GDM1 (cell line): ENCODE data around the gene ITIH5.

Experiments
- DNase-seq: peaks from one replicate; lab custom pipeline; 2025; lab: John Stamatoyannopoulos, UW

Gene ITIH5

DNA sequence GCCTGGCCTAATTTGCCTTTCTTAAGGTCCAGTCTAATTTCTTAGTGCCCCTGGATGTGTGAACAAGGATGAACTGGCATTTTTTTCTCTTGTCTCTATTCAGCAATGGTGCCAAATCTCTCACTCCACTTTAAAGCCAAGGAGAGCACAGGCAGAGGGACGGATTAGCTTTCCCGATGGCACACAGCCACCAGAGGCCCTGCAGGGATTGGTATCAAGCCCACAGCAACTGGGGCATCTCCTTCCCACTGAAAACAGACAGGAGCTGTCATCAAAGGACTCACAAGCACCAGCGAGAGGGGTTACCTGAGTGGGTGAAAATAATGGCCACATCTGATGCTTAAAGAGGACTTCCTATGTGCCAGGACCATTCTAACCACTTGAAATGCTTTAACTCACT is 83.1 kb downstream of the ITIH5 start:
- DNase-seq: no peak

DNA sequence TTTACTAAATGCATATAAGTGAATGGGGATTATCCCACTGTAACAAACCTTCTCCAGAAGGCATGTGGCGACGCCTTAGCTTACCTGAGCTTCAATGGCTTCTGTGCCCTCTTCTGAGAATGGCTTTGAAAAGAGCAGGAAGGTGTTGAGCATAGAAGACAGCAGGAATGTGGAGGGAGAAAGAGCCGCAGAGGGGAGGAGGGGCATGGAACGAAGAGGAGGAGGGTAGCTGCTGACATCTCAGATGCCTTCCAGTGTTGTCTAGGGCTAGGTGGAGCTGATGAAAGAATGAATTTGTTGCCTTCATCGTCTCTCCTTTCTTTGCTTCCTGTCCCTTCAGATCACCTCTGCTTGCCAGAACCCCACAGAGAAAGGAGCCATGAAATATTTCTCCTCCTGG is 86.2 kb downstream of the ITIH5 start:
- no peak for DNase-seq

DNA sequence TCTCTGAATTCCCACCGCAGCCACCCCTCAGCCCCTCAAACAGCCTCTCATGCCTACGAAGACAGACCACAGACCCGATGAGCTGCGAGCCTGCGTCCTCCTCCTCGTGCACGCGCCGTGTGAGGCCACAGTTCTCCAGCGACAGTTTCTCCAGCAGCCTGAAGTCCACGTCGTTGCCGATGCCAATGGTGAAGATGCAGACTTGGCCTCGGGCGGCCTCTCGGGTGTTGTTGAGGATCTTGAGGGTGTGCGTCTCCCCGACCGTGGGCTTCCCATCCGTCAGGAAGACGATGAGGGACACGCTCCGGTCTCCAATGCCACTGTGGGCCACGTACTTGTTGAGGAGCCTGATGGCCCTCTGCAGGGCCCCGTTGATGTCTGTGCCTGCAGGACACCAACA is 87.1 kb downstream of the ITIH5 start:
- no peak for DNase-seq

DNA sequence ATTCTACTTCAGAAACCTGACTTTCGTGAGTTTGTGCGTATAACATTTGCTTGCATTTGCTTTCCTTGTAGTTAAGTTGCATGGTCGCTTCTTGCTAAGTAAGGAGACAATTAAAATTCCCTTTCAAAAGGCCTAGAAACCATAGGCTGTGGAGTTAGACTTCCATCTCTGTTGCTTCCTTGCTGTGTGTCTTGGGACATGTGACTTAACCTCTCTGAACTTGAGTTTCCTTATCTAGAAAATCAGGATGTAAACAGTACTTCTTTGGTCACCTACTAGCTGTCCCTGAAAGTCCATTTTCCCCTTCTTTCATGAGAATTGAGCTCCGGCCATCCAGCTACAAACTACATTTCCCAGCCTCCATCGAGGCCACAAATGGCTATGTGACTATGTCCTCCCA is 89.2 kb downstream of the ITIH5 start:
- no peak for DNase-seq

DNA sequence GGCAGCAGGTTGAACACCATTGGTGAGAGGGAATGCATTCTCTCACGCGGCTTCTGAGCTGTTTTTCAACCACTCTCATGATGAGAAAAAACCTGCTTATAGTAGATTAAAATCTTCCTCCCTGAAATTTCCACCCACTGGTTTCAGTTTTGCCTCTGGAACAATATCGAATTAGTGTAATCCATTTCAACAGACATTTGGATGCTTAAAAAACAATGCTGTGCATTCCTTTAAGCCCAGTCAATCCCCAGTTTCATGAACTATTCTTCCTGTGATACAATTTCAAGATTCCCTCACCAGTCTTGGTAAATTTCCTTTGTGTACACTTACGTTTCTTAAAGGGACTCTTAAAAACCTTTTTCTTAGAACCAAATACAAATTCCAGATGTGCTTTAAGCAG is 89.6 kb downstream of the ITIH5 start:
- DNase-seq: no peak

DNA sequence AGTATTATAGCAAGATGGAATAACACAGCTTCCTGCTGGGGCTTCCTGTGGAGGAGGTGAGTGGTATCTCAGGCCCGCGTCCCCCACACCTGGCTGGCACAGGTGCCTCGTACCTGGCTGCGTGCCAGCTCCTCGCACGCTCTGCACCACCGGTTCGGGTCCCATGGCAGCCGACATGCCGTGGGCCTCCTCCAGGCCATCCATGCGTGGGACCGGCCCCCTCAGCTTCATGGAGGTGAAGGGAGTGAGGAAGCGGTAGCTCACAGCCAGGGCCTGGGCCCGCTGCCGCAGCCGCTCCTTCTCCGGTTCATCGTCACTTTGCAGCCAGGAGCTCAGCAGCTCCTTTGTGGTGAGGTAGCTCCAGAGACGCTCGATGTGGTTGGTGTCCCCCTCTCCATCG is 90.4 kb downstream of the ITIH5 start:
- DNase-seq: no peak

DNA sequence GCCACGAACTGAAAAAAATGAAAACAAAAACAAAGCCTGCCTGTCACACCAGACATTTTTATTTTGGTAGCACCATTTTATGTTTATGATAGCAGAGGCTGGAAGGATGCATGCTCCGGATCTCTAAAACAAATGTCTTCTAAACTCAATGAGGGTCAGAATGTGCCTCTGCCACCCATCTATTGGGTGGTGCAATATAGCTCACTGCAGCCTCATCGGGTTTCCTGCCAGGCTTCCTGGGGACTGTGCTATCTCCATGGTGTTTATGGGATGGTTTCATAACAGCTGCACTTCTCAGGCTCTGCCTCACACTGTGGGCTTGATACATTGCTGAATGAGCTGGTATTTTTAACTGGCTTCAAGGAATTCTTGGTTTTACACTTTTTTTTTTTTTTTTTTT is 94.4 kb downstream of the ITIH5 start:
- DNase-seq: no peak

DNA sequence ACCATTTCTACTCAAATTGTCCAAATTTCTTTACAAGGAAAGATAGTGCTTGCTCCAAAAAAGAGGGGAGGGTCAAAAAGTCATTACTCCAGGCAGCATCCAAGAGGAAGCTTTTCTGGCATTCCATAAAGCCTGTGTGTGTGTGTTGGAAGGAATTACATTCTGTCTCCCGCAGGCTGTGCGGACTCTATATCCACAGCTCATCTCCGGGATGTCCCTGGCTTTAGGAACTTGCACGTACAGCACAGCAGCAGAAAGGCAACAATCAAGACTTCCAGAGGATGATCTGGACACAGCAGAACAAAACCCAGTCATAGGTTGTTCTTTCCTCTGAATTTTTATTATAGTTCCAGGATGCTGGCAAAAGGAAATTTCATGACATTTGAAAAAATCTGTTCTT is 94.8 kb downstream of the ITIH5 start:
- DNase-seq: no peak

DNA sequence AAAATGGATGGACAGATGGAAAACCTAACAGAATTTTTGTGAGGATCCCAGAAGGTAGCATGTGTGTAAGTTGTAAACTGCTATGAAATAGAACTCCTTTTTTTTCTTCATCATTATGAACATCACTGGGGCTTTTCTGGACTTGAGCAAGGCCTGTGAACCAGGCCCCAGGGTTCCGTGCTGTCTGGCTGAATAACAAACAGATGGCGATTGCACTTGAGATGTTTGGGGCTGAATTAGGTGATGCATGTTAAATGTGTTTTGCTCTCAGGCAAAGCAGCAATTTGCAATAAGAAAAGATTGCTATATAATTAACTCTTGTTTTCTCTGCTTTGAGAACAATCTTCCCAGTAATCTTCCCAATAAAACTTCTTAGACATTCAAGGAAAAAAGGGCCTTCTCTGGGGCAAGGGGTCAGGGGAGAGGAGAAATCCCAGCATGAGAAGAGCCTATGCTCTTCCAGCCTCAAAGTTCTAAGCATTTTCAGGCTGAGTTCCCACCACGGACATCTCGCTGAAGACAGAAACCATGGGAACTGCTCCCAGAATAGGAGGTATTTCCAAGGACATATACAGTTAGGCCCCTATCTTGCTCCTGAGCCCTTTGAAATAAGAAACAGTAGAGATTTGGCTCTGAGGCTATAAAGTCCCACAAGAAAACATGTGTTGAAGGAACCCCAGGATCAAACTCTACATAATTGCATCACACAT is 98.7 kb downstream of the ITIH5 start:
- DNase-seq: no peak

DNA sequence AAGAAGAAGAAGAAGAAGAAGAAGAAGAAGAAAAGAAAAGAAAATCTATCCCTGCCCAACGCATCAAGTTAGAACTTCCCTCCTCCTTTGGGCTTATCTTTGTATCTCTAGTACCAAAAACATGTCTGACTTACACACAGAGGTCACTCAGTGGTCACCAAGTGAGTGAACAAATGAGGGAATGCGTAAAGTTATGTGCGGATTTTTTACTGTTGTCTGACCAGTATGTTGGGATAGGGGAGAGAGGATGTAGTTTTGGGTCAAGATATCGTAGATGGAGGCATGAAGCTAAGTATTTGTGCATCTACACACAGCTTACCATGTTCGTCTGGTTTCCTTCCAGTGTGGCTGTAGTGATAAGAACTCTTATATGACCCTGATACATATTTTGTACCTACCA is 99.9 kb downstream of the ITIH5 start:
- no peak for DNase-seq

DNA sequence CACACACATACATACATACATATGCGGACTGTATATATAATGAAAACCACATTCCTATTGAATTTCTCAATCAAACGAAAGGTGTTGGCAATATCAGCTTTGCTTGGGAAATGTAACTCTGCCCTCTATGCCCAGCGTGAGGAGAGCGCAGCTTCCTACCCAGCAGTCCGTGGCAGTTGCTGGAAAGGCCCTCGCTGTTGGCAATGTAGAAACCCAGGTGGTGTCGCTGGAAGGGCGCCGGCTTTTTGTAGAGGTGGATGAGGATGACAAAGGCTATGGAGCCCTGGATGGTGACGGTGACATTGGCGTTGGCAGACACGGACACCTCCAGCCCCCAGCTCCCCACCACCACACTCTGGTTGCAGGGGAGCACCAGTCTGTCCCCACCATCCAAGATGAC is 100.9 kb downstream of the ITIH5 start:
- DNase-seq: no peak

DNA sequence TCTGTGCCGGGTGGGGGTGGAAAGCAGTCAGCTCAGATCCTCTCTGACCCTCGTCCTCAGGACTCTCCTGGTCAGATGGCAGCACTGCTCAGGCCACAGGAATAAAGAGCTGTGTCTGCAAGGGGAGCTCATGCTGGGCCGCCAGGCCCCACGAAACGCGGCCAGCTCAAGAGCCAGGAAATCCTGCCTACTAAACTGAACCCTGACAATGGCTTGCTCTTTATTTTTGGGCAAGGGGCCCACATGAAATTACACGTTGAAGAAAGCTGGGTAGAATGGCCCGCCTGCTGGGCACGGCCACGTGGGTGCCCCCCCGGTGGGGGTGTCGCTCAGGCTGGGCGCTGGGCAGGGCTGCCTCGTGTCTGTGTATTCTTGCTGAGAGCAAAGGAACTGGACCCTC is 103.0 kb downstream of the ITIH5 start:
- DNase-seq: no peak

DNA sequence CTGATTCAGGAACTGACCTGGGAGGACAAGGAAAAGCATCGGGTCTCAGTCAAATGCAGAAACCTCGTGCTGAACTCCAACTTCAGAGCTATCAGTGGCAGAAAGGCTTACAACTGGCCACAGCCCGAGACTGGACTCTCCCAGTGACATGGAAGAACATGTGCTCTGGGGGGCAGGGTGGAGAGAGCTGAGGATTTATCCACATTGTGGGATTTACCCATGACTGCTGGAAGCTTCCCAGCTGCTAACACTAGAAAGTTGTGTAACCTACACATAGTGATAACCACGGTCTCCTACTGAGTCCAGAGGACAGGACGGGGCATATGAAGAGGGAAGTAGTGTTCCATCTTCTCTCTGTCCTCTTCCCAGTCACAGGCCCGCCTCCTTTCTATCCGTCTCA is 103.4 kb downstream of the ITIH5 start:
- no peak for DNase-seq

DNA sequence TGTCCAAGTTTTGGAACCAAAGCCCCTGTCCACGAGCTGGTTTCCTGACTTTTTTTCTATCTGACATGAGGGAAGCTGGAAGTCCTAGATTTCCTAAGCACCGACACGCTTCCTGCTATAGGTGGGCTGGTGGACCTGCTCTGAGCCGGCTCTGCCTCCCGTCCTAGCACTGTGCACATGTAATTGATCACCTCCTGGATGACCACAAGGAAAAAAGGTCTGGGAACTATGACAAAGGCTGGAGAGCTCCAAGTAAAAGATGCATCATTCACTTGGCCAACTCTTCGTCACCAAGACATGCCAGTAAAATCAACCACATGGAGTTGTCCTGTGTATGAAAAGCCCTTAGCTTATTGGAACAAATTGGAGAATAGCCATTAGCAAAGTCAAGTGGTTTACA is 104.8 kb downstream of the ITIH5 start:
- DNase-seq: no peak

DNA sequence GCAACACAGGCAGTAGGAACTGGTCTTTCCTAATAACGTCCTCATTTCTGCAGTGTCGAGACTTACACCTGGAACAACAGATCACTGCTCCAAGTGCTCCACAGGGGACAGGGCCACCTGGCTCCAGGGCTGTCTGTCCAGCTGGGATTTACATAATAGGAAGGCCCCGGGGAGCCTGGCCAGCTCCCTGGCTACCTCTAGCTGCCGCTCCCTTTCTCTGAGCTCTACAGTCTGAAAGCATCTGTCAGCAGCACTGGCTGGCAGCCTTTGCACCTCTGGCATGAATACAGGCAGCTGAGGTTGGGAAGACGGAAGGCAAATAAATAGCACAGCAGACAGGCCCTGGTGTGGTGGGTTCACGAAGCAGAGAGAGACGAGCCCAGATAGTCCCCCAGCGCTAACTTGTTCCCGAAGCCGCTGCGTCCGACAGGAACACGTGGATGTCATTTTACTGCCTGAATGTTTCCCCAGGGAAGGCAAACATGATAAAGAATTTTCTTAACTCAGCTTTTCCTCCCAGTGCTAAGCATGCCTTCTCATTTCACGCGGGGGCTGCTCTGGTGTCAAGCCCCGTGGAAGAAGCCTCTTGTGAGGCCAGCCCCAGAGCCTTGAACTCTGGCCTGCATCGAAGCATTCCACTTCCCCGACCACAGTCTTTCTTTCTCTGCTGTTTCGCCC is 105.4 kb downstream of the ITIH5 start:
- no peak for DNase-seq

DNA sequence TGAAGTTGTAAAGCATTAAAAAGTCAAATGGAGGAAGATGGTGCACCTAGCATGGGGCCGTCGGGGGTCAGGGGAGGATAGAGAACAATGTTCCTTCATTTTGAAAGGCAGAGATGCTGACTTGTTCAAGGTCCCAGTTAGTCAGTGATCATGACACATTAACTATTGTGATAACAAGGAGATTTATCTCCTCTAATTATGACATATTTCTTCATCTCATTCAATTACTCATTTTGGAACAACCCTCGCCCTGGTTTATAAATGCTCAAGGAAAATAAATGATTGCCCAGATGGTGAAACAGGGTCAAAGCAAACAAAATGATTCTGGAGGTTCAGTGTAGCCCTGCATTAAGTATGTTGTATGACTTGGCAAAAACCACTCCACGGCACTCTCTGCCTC is 106.2 kb downstream of the ITIH5 start:
- no peak for DNase-seq

DNA sequence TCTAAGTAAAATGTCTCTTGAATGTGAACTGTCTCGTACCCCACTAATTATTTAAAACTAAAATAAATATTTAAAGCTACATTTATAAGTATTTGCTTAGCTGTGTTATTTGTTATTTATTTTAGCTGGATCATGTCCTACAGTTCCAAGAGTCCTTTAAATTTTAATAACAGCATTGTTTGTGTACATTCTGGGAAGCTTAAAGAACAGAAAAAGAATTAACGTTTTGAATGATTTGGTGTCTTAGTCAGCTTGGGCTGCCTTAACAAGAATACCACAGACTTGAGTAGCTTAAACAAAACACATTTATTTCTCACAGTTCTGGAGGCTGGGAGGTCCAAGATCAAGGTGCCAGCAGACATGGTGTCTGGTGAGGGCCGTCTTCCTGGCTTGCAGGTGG is 107.4 kb downstream of the ITIH5 start:
- no peak for DNase-seq

DNA sequence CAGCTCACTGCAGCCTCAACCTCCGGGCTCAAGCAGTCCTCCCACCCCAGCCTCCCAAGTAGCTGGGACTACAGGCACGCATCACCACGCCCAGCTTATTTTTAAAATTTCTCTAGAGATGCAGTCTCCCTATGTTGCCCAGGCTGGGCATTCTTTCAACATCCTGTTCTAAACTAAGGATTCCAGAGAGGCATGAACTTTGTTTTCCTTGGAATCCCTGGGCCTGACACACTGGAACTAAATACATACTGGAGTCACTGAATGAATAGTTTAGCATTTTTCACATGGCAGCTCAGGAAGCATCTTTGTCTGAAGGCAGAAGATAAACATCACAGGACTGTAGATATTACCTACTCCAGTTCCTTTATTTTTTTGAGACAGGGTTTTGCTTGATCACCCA is 108.7 kb downstream of the ITIH5 start:
- no peak for DNase-seq

DNA sequence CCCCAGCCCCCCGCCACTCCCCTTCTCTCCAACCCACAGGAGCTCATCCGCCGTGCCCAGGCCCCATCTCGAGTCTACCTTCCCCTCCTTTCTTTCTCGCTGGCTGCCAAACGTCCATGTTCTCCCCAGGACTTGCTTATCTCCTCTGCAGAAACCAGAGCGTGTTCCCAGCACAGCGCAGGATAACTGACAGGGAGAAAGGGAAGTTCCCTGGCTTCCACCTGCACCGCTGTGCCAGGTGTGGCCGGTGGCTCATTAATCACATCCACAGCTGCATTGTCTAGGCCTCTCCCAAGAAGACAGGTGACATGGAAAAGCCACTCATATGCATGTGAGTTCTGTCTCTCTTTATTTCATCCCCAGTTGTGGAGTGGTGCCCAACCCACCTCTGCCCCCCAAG is 113.2 kb downstream of the ITIH5 start:
- no peak for DNase-seq

DNA sequence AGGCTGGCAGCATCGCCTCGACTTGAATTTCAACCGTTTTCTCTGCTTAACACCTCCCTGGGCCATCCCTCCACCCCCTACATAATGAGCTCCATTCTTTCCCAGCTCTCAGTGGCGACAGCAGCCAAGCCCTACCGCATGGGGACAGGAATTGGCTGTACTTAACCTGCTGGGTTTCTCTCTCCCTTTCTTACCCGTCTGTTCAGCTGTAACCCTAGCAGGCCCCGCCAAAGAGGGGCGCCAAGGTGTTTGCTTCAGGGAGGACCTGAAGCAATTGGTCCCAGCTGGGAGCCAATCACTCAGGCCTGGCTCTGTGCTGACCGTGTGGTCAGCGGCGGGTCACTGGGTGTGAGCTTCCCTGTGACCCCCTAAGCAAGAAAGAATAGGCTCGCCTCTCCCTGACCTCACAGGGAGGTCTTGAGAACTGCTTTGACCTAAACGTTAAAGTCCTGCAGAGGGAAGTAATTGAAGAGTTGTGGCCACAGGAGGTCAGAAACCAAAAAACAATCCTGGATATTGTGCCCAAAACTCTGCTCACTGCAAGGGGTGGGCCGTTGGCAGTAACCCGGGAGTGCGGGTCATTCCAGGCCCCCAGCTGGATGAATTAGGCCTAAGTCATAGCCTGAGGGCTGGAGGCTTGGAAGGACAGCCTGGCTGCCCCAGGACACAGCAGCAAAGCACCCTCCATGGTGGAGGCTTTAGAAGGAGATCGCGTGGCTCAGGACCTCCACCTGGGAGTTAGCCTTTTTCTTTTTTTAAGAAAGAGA is 114.6 kb downstream of the ITIH5 start:
- no peak for DNase-seq

DNA sequence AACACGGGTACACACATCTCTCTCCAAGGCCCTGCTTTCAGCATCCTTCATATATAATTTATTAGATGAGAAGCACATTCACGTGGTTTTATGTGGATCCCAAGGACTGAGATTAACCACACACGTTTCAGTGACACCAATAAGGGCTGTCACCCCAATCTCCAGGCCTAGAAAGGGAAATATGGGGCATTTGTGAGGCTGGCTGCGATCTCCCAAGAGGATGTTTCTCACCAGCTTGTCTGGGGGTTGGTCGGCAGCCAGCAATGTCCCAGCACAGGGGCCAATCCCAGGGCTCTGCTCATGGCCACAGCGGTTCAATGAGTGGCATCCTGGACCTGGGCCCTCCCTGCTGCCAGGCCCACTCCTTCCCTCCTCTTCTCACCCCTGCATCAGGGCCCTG is 115.5 kb downstream of the ITIH5 start:
- DNase-seq: no peak

DNA sequence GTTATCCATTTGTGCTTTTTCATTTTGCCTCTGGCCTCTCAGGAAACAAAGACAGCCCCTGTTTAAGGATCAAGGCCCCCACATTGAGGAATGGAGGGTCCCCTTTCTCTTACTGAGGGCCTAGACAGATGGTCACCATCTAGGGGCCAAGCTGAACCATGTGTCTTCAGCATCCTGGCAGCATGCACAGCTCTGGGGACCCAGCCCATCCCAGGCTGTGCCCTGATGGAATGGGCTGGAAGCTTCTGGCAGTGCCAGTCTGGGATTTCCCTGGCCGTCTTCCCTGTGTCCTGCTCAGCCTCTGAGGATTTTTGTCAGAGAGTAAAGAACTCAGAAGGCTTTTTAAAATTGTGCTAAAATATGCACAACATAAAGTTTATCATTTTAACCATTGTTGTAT is 116.8 kb downstream of the ITIH5 start:
- no peak for DNase-seq

DNA sequence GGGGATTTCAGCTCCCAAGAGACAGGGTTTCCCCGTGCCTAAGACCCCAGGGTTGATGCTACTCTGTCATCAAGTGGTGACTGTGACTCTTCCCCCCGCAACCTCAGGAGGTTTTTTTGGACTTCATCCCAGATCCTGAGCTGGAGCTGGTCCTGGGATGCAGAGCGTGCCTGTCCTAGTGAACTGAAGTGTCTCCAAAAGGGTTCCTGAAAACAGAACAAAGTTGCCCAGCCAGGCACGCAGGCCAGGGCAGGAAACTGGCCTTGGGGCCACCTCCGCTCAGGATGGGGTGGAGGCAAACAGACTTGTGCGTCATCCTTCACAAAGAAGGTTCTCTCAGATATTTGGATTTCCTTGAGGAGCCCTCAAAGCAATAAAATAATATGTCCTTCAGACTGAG is 118.9 kb downstream of the ITIH5 start:
- no peak for DNase-seq
